ENCODE data around the gene CPPED1. TPM values are rescaled to one million over a fixed set of nuclear protein-coding genes. Genes with fewer than 3 reads are reported as not detected.

The CPPED1 gene
- total and polyA plus RNA-seq, 3 donors from 2014 or later = 34.3 to 84.3 (median 67.5) TPM

DNA sequence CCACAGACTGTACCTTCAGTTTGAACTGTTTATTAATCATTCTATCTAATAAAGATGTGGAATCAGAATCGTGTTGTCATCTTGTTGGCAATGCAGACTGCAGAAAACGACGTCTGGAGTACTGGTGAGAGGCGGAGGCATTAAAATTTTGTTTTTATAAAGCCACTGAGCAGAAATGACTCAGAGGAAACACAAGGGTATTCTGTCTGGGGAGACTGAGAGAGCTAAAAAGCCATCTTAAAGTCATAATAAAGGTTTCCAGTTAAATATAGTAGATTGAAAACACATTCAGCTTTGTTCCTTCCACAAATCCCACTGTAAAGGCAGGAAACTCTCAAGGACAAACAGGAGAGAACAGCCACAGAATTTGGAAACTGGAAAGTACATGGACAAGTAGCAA, 74.2 kb downstream of the CPPED1 start:
- Histone ChIP-seq H3K4me1 (no peaks in the 10 kb centered on the region), H3K27me3 (no peaks in the 10 kb centered on the region), H3K9me3 (no peaks in the 10 kb centered on the region), H3K4me3 (no peak overlapping the region), H3K36me3 (ENCODE audit: low read depth, missing control alignments) (no peaks in the 10 kb centered on the region), H3K27ac (no peak overlapping the region)
- TF ChIP-seq, protein P1, sequence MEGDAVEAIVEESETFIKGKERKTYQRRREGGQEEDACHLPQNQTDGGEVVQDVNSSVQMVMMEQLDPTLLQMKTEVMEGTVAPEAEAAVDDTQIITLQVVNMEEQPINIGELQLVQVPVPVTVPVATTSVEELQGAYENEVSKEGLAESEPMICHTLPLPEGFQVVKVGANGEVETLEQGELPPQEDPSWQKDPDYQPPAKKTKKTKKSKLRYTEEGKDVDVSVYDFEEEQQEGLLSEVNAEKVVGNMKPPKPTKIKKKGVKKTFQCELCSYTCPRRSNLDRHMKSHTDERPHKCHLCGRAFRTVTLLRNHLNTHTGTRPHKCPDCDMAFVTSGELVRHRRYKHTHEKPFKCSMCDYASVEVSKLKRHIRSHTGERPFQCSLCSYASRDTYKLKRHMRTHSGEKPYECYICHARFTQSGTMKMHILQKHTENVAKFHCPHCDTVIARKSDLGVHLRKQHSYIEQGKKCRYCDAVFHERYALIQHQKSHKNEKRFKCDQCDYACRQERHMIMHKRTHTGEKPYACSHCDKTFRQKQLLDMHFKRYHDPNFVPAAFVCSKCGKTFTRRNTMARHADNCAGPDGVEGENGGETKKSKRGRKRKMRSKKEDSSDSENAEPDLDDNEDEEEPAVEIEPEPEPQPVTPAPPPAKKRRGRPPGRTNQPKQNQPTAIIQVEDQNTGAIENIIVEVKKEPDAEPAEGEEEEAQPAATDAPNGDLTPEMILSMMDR (IDR thresholded peaks at IDR 0.05) = no peak
- TF ChIP-seq POLR2A (IDR thresholded peaks at IDR 0.05) = no peak
- intact Hi-C loops (cut with DNase I; ENCODE audit: low total_unique reads) = no loop called here
- 42 to 47% methylated on average over 4 of the region's 4 CpGs for WGBS, 2 donors
- DNase-seq = no peak

GRCh38 chr16:12728469-12728868, 75.2 kb downstream of the CPPED1 start:
- 90 to 91% methylated on average over 5 of the region's 5 CpGs for WGBS, 2 donors
- DNase-seq = no peak
- no peak overlapping the region for H3K27ac ChIP-seq

DNA sequence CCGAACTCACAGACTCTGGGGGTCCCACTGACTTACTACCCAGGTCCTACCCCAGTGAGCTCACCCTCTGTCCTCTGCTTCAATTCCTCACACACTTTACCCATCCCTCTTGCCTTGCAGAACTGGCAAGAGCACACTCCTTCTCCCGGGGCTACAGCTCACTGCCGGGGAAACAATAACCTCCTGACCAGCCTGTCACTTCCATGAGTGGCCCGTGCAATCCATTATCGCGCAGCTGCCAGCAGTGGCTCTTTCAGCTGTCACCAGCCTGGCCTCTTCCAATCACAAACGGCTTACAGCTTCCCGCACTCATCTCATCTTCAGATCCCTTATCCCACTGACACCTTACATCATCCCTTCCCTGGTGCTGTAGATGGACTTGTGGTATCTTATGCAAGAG, 79.5 kb downstream of the CPPED1 start:
- no peaks in the 10 kb centered on the region for H3K9me3 ChIP-seq
- H3K4me1 ChIP-seq = no peaks in the 10 kb centered on the region
- no peaks in the 10 kb centered on the region for H3K27me3 ChIP-seq
- no peaks in the 10 kb centered on the region for H3K36me3 ChIP-seq (ENCODE audit: low read depth, missing control alignments)
- intact Hi-C loops (cut with DNase I; ENCODE audit: low total_unique reads) = no loop called here
- H3K4me3 ChIP-seq = no peak overlapping the region
- TF ChIP-seq POLR2A (IDR thresholded peaks at IDR 0.05) = no peak
- TF ChIP-seq, protein P1 (IDR thresholded peaks at IDR 0.05) = no peak
- no peak for DNase-seq
- WGBS, 2 donors = 88 to 96% methylated on average over 8 of the region's 8 CpGs
- no peak overlapping the region for H3K27ac ChIP-seq

More at GRCh38 chr16:12728469-12728868, 75.2 kb downstream of the CPPED1 start:
- intact Hi-C loops (cut with DNase I; ENCODE audit: low total_unique reads) = no loop called here
- Histone ChIP-seq H3K9me3 (no peaks in the 10 kb centered on the region), H3K4me3 (no peak overlapping the region), H3K27me3 (no peaks in the 10 kb centered on the region), H3K36me3 (ENCODE audit: low read depth, missing control alignments) (no peaks in the 10 kb centered on the region), H3K4me1 (no peaks in the 10 kb centered on the region)
- TF ChIP-seq POLR2A (IDR thresholded peaks at IDR 0.05) = no peak
- TF ChIP-seq, protein P1 (IDR thresholded peaks at IDR 0.05) = no peak

- no peaks in the 10 kb centered on the region for H3K27me3 ChIP-seq
- no peak overlapping the region for H3K27ac ChIP-seq
- no peak for DNase-seq
- intact Hi-C loops (cut with DNase I; ENCODE audit: low total_unique reads) = no loop called here
- no peaks in the 10 kb centered on the region for H3K36me3 ChIP-seq (ENCODE audit: low read depth, missing control alignments)
- H3K9me3 ChIP-seq = no peaks in the 10 kb centered on the region
- 75 to 81% methylated on average over 5 of the region's 5 CpGs for WGBS, 2 donors
- no peaks in the 10 kb centered on the region for H3K4me1 ChIP-seq
- TF ChIP-seq, protein P1 (IDR thresholded peaks at IDR 0.05) = no peak
- TF ChIP-seq POLR2A (IDR thresholded peaks at IDR 0.05) = no peak
- H3K4me3 ChIP-seq = no peak overlapping the region
These were observed 80.0 kb downstream of the CPPED1 start for GRCh38 chr16:12723681-12724080.

DNA sequence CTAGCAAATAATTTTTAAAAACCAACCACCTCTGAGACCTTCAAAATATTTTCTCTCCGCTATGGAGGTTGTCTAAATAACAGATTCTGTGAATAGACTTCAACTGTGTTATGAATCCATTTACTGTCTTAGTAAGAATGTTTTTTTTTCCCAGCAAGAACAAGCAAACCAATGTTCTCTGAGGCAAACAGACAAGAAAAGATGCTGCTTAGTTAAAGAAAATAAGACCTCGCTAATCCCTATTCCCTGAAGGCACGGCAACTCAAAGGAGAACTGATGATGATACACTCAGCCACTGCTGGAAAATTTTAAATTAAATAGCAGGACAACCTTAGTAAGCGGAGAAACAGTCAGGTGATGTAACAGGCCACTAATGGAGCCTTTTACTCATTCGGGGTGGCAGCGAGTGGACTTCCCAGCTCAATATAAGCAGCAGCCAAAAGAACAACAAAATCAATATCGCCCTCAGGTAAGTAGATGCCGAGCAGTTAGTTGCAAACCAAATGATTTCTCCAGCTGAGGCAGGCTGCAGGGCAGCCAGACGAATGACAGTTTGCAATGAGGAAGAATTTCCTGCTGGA, 81.8 kb downstream of the CPPED1 start:
- Histone ChIP-seq H3K27me3 (no peaks in the 10 kb centered on the region), H3K9me3 (no peaks in the 10 kb centered on the region), H3K4me3 (no peak overlapping the region), H3K4me1 (peaks cover under 1% of the 10 kb centered on the region), H3K36me3 (ENCODE audit: low read depth, missing control alignments) (no peaks in the 10 kb centered on the region), H3K27ac (no peak overlapping the region)
- DNase-seq = no peak
- WGBS, 2 donors = 78 to 81% methylated on average over 8 to 9 of the region's 9 CpGs
- TF ChIP-seq POLR2A (IDR thresholded peaks at IDR 0.05) = no peak
- TF ChIP-seq, protein P1 (IDR thresholded peaks at IDR 0.05) = no peak
- intact Hi-C loops (cut with DNase I; ENCODE audit: low total_unique reads) = no loop called here
